ENCODE data around the gene RNFT2.
"Not testable (repeated sequence)": the region's sequence is repeated elsewhere in the genome, so short reads cannot be mapped to it uniquely, and the experiment has no call there.

Gene RNFT2

DNA sequence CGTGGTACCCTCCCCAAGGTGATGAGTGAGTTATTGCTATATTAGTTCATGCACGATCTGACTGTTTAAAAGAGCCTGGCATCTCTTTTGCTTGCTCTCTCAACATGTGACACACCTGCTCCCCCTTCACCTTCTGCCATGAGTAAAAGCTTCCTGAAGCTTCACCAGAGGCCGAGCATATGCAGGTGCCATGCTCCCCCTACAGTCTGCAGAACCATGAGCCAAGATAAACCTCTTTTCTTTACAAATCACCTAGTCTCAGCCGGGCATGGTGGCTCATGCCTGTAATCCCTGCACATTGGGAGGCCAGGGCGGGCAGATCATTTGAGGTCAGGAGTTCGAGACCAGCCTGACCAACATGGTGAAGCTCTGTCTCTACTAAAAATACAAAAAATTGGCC lies 61.8 kb downstream of the RNFT2 start:
- DNase-seq = no peak

DNA sequence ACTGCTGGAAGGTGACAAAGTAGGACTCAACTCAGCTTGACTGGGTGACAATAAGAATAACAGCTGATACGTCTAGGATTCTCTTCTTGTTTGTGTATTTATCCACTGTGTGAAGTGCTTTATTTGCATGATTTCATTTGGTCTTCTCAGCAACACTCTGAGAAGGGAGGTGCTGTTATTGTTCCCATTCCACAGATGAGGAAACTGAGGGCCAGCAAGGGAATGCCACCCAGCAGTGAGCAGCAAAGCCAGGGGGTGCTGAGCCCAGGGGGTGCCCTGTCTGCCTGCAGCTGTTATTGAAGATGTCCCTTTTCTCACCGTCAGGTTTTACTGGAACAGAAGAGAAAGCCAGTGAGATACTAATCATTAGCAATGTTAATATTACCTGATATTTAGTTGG lies 62.8 kb downstream of the RNFT2 start:
- DNase-seq = no peak

DNA sequence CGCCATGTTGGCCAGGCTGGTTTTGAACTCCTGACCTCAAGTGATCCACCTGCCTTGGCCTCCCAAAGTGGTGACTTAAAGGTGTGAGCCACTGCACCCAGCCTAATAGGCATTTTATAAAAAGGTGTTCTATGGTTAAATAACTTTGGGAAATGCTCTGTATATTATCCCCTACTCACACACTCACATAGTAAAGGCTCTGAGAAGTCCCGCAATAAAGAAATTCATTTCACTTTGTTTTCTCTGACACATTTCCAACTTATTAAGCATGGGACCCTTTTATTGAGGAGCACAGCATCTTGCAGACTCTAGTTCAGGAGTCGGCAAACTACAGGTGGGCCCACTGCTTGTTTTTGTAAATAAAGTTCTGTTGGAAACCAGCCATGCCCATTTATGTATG lies 63.9 kb downstream of the RNFT2 start:
- no peak for DNase-seq

DNA sequence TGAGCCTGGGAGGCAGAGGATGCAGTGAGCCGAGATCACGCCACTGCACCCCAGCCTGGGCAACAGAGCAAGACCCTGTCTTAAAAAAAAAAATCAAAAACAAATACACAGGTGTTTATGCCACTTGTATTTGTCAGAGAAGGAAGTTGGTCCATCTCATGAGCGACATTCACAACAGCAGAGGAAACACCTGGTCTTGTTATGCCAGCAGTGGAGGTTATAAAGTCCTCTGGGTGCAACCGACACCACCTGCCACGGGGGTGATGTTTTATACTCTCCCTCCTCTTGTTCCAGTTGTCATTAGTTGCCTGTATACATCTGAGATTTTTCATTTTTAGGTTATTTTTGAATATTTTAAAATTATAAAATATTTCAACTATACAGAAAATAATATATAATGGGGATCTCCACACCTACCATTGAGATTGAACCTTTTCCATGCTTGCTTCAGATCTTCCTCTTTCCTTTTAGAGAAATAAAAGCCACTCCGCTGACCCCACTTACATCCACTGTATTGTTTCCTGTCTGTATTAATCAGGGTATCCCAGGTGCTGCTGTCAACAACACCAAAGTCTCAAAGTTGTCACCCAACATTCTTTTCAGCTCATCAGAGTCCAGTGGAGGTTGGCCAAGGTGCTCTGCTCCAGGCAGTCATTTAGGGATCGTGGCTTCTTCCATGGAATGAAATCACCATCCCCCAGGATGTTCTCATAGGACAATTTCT lies 65.1 kb downstream of the RNFT2 start:
- DNase-seq = no peak

DNA sequence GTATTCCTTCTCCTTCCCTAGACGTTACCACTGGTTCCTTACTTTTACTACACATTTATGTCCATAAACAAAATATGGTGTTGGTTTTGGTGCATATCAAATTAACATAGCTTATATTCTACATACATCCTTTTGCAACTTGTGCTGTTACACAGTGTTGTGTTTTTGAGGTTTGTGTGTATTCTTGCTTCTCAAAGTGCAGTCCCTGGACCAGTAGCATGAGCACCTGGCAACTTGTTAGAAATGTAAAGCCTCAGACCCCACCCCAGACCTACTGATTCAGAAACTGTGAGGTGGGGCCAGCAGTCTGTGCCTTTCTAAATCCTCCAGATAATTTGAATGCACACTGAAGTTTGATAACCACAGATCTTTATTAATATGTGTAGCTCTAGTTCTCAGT lies 65.9 kb downstream of the RNFT2 start:
- DNase-seq = no peak

DNA sequence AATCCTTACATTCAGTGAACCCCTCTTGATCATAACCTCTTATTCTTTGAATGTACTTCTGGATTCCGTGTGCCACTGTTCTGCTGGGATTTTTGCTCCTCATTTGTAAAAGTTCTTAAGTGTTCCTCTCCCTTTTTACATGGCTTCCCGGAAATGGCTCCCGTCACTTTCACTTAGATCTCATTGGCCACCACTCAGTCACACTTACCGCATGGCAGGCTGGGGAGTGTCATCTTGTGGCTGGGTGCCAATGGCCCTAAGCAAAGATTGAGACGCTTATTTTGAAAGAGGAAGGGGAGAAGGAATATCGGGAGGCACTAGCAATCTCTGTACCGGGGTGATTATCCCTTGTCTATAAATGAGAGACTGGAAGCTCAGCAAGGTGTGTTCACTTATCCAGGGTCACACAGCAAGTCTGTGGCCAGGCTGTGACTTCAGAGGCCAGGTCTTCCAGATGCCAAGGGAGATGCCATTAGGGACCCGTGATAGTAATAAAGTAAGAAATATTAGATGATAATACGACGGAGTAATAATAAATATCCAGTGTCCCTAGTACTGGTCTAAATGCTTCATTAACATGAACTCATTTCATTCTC lies 68.8 kb downstream of the RNFT2 start:
- no peak for DNase-seq

DNA sequence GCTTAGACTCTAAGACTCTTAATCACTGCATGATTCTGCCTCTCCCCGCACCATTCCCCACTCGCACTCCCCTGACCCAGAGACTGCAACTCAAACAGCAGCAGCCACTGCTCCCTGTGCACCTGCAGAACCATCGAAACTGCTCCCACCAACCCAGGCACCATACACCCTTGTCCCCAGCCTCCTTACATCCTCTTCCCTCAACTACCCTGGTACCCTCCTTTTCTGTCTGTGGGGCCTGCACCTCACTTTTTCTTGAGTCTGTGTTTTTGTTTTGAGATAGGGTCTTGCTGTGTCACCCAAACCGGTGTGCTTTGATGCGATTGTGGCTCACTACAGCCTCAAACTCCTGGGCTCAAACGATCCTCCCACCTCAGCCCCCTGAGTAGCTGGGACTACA lies 69.4 kb downstream of the RNFT2 start:
- no peak for DNase-seq

DNA sequence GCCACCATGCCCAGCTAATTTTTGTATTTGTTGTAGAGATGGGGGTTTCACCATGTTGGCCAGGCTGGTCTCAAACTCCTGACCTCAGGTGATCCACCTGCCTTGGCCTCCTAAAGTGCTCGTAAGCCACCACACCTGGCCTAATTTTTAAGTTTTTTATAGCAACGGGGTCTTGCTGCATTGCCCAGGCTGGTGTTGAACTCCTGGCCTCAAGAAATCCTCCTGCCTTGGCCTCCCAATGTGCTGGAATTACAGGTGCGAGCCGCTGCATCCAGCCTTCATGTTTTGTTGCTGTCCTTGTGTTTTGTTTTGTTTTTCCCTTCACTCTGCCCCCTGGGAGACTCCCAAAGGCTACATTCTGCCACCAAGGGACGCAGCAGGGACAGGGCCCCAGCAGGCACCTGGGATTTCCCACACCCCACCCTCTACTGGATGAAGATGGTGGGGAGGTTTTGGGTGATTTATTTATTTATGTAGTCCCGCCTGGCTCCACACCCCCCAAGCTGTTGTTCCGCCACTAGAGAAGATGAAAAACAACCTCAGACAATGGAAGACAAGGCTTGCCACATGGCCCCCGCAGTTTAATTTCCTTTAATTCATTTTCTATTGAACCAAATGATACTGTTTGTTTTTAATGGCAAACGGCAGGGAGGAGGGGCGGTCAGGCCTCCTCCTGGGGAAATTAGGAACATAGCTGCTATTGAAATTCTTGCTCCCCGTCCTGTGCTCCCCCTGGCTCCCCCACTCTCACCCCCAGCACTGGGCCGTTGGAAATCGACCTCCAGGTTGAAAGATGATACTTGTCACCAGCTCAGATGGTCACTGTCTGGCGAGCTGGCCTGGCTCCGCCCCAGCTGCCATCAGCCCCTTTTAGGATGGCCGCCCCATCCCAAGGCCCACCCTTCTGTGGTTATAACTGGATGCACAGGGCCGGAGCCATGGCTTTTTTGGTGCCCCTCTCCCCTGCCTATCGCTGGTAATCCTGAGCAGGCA lies 70.3 kb downstream of the RNFT2 start:
- DNase-seq = no peak

DNA sequence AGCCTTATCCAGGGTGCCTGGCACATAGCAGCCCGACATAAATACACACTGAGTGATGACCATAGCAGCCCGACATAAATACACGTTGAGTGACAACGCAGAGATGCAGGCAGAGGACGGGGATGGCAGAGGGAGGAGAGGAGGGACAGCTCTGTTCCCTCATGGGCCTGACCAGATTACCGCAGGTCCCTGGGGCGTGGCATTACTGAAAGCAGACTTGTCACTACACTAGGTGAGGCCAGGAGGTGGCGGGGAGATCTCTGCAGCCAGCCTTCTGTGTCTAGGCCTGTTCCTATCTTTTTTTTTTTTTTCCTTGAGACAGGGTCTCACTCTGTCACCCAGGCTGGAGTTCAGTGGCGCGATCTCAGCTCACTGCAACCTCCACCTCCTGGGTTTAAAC lies 74.1 kb downstream of the RNFT2 start:
- no peak for DNase-seq

DNA sequence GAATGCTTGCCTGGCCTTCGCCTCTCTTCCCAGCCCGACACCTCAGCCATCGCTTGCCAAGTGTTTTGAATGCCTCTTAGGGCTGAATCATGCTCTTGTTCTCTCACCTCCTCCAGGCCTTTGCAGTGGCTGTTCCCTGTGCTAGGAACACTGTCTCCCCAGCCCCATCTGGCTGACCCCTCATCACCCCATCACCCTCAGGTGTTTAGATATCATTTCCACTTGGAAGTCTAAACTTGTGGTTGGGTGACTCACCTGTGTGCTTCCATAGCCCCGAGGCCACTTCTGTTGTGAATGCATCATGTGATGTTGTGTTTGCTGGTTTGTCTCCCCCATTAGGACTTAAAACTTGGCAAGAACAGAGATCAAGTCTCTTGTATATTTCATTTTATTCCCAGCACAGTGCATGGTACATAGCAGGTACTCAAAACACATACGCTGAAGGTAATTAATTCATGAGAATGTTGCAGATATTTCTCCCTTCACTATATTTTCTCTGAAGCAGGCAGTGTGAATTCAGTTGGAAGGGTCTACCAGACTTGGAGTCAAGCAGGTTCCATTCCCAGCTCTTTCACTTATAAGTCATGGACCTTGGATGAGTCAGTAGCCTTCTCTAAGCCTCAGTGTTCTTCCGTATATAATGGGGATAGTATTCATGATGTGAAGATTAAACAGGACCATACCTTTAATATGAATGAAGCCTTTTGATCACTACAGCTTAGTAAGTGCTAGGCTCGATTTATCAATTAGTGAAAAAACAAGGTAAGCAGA lies 75.3 kb downstream of the RNFT2 start:
- DNase-seq = no peak

DNA sequence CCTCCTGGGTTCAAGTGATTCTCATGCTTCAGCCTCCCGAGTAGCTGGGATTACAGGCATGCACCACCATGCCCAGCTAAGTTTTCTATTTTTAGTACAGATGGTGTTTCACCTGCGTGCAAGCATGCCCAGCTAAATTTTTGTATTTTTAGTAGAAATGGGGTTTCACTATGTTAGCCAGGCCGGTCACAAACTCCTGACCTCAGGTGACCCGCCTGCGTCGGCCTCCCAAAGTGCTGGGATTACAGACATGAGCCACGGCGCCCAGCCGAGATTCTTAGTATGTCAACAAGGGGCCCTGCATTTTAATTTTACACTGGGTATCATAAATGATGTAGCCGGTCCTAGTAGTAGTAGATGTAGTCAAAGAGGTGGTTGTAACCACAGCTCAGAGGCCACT lies 76.7 kb downstream of the RNFT2 start:
- DNase-seq = not testable (repeated sequence)

DNA sequence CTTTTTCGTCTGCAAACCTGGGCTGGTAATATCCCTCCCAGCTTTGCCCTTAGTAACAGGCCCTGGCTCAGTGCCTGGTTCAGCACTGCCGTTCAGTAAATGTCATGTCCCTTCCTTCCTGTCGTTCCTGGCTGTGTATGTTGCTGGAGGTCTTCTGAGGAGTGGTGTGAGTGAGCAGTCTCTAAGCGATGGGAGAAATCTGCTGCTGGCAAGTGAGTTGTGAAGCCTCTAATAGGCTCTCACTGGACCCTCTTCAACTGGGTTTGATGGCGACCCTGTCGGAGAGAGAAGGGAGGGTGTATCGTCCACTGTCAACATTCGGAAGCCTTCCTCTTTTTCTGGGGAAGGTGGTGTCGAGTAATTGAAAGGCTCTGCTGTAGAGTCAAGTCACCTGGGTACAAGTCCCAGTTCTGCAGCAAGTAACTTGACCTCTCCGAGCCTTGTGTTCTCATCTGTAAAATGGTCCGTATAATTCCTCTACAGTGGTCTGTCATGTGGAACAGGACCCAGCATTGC lies 80.3 kb downstream of the RNFT2 start:
- DNase-seq = no peak

DNA sequence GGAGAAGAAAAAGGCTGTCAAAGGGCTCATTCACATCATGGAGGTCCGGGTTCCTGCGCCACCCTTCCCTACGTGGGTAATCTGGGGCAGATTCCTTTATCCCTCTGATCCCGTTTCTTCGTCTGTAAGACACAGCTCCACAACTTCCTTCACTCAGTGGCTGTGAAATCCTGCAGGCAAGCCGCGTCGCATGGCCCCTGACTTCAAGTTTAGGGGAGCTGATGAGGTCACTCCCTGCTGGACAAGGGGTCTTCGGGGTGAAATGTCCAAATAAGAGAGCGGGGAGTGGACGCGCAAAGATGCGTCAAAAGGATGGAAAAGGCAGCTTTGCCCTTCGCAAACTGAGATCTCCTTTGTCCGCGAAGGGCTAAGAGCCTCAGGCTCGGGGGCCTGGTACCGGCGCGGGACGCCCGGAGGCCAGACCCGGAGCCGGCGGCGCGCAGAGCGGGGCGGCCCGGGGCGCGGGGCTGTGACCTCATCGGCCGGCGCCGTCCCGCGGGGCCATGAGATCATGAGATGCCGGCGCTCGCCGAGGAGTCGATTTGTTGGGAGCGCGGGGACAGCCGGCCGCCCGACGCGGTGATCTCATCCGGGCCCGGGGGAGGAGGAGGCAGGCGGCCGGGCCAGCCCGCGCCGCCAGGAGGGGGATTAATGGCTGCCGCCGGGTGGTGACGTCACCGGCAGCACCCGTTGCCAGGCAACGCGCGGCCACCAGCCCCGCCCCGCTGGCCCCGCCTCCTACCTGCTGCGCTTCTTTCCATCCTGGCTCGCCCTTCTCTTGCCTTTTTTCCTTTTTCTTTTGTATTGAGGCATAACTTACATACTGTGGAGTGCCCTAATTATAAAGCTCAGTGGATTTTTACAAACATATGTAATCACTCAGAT lies 81.1 kb downstream of the RNFT2 start:
- peak; percentile 86 to 88 for DNase-seq

DNA sequence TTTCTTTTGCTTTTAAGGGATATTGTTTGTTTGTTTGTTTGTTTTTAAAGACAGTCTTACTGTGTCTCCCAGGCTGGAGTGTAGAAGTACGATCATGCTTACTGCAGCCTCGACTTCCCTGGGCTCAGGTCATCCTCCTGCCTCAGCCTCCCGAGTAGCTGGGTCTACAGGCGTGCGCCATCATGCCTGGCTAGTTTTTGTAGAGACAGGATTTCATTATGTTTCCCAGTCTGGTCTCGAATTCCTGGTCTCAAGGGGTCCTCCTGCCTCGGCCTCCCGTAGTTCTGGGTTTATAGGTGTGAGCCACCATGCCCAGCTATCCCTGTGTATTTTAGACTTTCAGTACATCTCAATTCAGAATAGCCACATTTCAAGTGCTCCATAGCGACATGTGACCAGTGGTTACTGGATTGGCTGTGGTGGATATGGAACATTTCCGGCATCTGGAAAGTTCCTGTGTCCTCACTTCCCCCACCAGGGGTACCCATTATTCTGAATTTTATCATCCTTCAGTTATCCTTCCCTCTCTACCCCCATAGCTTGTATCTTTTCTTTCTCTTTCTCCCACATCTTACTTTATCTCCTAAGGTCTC lies 82.0 kb downstream of the RNFT2 start:
- DNase-seq = no peak

DNA sequence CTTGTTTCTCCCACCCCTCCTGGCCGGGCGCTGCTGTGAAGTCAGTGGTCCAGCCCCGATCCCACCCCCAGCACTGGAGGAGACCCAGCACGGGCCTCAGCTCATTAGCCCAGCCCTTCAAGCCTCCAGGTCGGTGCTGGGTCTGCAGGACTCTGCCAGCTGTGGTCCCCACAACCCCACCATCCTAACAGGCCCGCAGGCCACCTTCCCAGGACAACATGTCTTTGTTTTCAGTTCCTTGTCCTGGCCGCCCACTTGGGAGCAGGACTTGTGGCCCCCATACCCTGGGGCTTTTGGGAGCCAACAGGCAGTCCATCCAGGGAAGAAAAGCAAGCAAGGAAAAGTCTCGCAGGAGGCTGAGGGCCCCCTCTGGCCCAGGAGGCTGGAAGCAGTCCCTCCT lies 83.2 kb downstream of the RNFT2 start:
- DNase-seq = no peak

DNA sequence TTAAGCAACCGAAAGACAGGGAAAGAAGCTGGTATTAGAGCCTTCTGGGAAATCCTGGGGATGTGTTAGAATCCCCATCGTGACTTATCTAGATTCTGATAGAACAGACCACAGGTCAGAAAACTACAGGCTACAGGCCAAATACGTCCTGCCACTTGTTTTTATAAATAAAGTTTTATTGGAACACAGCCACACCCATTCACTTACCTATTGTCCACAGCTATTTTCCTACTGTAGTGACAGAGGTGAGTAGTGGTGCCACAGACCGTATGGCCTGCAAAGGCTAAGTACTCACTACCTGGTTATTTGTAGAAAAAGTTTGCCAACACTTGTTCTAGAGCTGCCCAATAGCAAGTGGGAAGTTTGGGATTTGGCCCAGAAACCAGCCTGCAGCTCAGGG lies 89.3 kb downstream of the RNFT2 start:
- no peak for DNase-seq

DNA sequence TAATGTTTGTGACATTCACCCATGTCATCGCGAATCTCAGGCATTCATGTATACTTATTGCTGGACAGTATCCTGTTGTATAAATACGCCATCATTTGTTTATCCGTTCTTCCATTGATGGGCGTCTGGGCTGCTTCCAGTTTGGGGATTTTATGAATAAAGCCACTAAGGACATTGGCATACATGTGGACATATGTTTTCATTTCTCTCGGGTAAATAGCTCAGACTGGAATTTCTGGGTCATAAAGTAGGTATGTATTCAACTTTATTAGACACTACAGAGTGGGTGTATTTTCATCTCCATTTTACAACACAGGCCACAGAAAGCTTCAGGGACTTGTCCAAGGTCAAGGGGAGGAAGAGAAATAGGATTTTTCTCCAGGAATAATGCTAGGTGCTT lies 94.2 kb downstream of the RNFT2 start:
- DNase-seq = no peak

DNA sequence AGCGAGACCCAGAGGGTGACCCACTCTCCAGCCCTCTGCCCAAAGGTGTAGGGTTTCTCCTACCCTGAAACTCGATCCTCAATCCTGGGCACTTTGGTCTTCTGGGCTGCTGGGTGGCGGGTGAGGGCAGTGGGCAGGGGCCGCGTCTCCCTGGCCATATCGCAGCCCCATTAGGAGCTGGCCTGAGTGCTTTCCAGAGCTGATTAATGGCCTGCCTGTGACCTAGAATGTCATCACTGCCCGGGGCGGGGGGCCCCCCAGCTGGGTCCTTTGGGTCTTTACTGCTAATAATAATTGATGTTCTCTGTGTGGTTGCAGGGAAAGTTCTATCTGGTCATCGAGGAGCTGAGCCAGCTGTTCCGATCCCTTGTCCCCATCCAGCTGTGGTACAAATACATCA lies 95.4 kb downstream of the RNFT2 start:
- no peak for DNase-seq

DNA sequence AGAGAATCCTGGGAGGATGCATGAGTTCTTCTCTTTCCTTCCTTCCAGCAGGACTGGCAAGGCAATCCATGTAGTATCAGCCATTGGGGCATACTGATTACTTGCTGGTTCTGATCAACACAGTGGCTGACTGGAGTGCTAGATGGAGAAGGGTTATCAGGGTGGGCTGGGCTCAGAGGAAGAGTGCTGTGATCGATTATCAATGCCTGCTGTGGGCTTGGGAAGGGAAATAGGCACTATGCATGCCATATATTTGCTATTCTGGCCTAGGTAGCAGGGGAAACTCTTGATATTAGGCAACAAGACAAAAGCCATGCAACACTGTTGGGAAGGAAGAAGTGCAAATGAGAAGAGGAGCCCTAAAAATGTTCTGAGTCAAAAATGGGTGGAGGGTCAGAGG lies 97.4 kb downstream of the RNFT2 start:
- DNase-seq = no peak

DNA sequence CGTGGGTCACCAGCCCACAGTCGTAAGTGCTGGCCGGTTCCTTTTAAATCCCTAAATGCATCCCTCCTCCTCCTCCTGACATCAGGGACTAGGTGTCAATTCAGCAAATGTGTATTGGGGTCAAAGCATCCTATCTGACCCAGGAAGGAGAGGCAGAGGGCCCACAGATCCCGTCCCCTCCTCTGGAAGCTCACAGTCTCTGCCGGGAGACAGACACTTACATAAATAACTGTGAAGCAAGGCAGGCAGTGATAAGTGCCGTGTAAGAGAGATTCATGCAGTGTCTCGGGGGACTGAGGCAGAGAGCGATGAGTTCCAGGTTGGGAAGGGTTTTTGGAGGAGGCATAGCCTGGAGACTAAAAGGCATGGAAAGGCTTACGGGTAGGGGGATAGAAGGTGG lies 99.0 kb downstream of the RNFT2 start:
- DNase-seq = no peak

DNA sequence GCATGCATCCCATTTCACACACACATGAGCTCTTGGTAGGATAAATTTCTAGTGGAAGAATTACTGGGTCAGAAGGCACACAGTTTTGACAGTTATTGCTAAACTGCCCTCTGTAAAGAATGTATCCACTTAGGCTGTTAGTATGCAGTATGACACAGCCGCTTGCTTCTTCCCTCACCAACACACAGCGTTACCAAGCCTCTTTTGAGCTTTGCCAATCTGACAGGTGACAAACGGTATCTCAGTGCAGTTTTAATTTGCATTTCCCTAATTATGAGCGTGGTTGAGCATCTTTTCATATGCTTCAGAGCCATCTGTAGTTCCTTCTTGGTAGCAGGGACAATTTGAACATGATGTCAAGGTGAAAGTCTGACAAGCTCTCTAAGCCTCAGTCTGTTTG lies 100.2 kb downstream of the RNFT2 start:
- DNase-seq = no peak
